Fibroblast of skin of scalp (primary cell): ENCODE data around the gene SIRT6. TPM values are rescaled to one million over a fixed set of nuclear protein-coding genes. Genes with fewer than 3 reads are reported as not detected.
"Not testable (repeated sequence)": the region's sequence is repeated elsewhere in the genome, so short reads cannot be mapped to it uniquely, and the experiment has no call there.

Source experiments
- DNase-seq: peaks from one replicate; pipeline ENCODE4 v3.0.0-alpha.2; 2013
- polyA plus RNA-seq, 2 experiments: library from polyadenylated mRNA; unstranded; fragments of 120-200 nt; gene quantifications; one replicate each; pipeline ENCODE4 v1.2.1, GENCODE V29; 2013; ENCODE audit not compliant: insufficient read length in 2 of 2

The SIRT6 gene
- 20.3 TPM for polyA plus RNA-seq (2013, experiment 1 of 2; ENCODE audit: insufficient read length)
- 21.2 TPM for polyA plus RNA-seq (2013, experiment 2 of 2; ENCODE audit: insufficient read length)

DNA sequence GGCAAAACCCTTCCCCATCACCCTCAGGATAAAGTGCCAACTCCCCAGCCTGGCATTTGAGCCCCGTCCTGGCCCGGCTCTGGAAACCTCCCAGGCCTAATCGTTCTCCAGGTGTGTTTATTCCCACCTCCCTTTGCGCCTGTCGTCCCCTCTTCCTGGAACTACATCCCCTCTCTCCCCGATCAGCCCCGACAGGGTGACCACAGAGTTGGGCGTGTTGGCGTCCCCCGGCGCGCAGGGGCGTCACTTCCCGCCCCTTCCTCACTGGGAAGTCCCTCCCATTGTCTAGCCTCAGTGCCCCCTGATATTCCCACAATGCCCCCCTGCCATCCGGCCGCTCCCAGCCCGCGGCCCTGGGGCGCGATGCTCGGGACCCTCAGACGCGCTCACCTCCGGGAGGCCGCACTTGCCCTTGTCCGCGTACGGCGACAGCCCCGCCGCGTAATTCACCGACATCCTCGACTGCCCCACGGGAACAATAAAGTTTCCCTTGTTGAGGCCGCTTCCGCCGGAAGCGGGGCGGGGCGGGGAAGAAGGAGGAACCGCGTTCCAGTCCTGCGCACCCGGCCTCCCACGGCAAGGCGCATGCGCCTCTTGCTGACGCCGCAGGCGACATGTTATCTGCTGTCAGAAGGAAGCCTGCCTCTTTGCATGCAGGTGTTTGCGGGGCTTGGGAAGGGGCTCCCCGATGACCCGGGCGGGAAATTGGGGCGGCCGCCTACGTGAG lies at the start of gene SIRT6, which contains the start of gene ANKRD24:
Gene SIRT6, minus strand, starts transcription at position 480 of the 727 bp plus-strand sequence. Its CDS starts 24 bp downstream, at position 456.
Gene ANKRD24, plus strand, starts transcription at position 606 of the 727 bp plus-strand sequence. CDS start 3,737 bp downstream, outside the sequence.
- DNase-seq, result peak; percentile 96

- not testable (repeated sequence) for DNase-seq
Measured at GRCh38 chr19:4232139-4232538, 49.8 kb upstream of the SIRT6 start.

- DNase-seq, result not testable (repeated sequence)
Measured at GRCh38 chr19:4231521-4231920, 49.2 kb upstream of the SIRT6 start.

GRCh38 chr19:4230237-4230636 lies 47.9 kb upstream of the SIRT6 start:
- not testable (repeated sequence) for DNase-seq

DNA sequence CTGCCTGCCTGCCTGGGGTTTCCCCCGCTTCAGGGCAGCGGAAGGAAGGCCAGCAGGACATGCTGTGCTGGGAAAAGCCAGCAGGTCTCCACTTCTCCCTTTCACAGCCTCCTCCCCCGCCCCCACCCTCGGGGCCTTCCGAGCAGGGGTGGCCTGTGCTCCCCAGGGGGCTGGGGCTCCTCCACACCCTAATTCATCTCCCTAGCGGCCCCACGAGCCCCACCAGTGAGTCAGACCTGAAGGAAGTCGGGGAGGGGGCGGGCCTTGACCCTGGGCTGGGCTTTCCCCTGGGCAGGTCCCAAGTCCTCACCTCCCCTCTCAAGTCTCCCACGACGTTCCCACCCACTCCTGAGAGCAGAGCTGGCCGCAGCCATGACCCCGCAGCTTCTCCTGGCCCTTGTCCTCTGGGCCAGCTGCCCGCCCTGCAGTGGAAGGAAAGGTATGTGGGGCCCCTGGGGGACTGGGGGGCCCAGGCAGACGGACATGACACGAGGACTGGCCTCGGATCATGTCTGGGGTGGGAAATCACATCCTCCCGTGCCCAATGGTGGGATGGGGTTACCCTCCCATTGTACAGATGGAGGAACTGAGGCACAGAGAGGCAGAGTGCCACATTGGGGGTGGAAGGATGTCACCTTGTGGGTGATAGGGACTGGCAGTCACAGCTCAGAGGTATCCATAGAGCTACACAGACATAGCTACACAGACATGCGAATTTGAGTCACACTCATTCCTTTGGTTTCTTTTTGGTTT lies 47.0 kb upstream of the SIRT6 start, which contains the start of gene EBI3:
Gene EBI3, plus strand, starts transcription at position 345 of the 753 bp plus-strand sequence. Its CDS starts 28 bp downstream, at position 373.
- DNase-seq, result peak; percentile 58

DNA sequence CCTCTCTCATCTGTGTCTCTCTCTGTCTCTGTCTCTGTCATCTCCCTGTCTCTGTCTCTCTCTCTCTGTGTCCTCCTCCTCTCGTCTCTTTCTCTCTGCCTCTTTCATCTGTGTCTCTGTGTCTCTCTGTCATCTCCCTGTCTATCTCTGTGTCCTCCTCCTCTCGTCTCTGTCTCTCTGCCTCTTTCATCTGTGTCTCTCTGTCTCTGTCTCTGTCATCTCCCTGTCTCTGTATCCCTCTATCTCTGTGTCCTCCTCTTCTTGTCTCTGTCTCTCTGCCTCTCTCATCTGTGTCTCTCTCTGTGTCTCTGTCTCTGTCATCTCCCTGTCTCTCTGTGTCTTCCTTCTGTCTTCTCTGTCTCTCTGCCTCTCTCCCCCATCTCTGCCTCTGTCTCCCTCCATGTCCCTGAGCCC lies 46.4 kb upstream of the SIRT6 start:
- DNase-seq, result no peak

- DNase-seq, result no peak
Measured at GRCh38 chr19:4227771-4228170, 45.4 kb upstream of the SIRT6 start.

GRCh38 chr19:4225885-4226284 lies 43.5 kb upstream of the SIRT6 start:
- DNase-seq, result no peak

DNA sequence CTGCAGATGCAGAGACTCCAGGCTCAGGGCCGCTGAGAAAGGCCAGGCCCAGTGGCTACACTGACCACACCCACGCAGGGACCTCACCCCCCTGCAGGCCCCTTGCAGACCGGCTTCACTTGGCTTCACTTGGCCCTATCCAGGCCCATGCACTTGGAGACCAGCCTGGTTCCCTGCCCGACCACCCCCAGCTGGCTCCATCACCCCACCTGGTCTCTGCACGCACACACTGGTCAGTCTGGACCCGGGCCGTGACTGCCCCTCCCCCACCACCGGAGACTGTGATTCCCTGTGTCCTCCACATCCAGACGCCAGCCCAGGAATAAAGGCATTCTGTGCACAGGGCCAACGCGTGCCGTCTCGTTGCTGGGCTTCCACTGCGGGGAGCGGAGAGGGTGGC lies 42.1 kb upstream of the SIRT6 start:
- no peak for DNase-seq

DNA sequence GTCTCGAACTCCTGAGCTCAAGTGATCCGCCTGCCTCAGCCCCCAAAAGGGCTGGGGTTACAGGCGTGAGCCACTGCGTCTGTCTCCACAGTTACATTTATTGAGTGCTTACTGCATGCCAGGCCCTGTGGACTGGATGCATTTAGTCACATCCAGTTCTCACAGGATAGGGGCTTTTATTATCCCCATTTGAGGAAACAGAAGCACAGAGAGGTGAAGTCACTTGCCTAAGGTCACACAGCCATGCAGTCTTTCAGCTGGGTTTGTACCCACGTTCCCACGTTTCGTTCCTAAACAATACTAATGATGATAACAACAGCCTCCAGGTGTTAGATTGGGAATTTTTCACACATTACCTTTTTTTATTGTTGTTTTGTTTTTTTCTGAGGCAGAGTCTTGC lies 37.8 kb upstream of the SIRT6 start:
- DNase-seq, result no peak

DNA sequence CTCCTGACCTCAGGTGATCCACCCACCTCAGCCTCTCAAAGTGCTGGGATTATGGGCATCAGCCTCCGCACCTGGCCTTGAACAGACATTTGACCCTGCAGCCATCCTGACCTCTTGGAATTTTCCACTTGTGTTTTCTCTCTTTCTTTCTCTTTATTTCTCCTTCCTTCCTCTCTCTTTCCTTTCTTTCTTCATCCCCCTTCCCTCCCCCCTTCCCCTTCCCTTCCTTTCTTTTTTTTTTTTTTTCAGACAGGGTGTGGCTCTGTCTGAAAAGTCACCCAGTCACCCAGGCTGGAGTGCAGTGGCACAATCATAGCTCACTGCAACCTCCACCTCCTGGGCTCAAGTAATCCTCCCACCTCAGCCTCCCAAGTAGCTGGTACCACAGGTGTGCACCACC lies 36.2 kb upstream of the SIRT6 start:
- not testable (repeated sequence) for DNase-seq

- DNase-seq, result no peak
Measured at GRCh38 chr19:4217429-4218264, 35.3 kb upstream of the SIRT6 start.

DNA sequence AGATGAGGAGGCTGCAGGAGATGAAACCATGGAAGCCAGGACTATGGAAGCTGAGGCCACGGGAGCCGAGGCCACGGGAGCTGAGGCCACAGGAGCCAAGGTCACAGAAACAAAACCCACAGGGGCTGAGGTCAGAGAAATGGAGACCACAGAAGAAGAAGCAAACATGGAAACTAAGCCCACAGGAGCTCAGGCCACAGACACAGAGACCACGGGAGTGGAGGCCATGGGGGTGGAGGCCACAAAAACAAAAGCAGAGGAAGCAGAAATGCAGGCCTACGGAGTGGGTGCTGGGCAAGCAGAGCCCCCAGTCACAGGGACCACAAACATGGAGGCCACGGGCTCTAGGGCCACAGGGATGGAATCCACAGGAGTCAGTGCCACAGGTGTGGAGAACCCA lies 34.5 kb upstream of the SIRT6 start:
- no peak for DNase-seq

GRCh38 chr19:4215807-4216206 lies 33.4 kb upstream of the SIRT6 start:
- DNase-seq, result no peak

DNA sequence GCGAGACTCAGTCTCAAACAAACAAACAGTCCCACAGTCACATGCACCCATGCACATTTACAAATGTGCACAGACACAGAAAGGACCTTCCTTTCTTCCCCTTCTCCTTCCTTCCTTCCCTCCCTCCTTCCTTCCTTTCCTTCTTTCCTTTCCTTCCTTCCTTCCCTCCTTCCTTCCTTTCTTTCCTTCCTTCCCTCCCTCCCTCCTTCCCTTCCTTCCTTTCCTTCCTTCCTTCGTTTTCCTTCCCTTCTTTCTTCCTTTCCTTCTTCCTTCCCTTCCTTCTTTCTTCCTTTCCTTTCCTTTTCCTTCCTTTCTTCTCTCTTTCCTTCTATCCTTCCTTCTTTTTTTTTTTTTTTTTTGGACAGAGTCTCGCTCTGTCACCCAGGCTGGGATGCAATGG lies 30.8 kb upstream of the SIRT6 start:
- DNase-seq, result no peak

- no peak for DNase-seq
Measured at GRCh38 chr19:4210166-4210731, 27.9 kb upstream of the SIRT6 start.

DNA sequence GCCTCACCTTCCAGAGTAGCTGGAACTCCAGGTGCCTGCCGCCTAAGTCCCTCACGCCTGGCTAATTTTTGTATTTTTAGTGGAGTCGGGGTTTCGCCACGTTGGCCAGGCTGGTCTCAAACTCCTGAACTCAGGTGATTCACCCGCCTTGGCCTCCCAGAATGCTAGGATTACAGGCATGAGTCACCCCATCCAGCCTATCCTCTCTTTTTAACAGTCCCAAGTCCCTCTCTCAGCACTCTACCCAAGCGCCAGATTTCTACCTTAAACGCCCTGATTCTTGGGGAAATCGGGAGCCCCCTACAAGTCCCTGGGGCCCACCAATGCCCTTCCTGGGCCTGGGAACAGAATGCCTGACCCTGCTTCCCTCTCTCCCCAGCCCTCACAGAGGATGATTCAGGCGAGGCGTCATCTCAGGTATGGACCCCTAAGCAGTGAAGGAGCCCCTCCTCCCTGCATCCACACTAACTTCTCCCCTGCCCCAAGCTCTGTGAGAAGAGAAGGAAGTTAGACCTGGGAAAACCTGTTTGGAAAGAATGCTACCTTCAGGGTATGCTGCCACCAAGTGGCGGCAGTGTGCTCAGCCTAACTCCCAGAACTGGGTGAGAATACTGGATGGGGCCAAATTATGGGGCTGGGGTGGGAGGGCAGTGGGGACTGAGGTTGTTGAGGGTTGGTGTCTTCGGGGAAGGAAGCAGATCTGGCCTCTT lies 26.2 kb upstream of the SIRT6 start:
- DNase-seq, result peak; percentile 17

GRCh38 chr19:4206818-4207484 lies 24.6 kb upstream of the SIRT6 start:
- DNase-seq, result peak; percentile 35

DNA sequence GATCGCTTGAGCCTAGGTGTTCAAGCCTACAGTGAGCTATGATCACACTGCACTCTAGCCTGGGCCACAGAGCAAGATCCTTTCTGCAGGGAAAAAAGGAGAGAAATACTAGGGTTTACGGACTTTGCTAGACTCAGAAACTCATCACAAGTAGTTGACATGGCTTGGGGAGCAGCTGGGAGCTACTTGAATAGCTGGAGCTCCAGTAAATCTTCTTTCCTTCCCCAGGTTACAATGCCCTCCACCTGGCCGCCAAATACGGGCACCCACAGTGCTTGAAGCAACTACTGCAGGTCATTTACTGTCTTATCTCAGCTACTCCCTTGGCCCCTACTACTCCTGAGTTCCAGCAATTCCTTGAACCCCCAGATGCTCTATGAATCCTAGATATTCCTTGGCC lies 19.4 kb upstream of the SIRT6 start:
- DNase-seq, result no peak

- DNase-seq, result no peak
Measured at GRCh38 chr19:4200940-4201542, 18.7 kb upstream of the SIRT6 start.
